Ectodermal cell (in vitro differentiated cells): ENCODE results near the gene SDS.

ENCODE experiments used
- H3K27ac ChIP-seq: 2 replicates; pipeline ENCODE4 v1.7.0; 2013; ENCODE audit warnings: mild to moderate bottlenecking, low read depth, low read length; ENCODE audit not compliant: insufficient read depth, poor library complexity, severe bottlenecking
- H3K27me3 ChIP-seq: 2 replicates; pipeline ENCODE4 v1.7.0; 2013; ENCODE audit warnings: mild to moderate bottlenecking, low read length; ENCODE audit not compliant: insufficient read depth, control insufficient read depth, poor library complexity, severe bottlenecking
- H3K36me3 ChIP-seq: one replicate; pipeline ENCODE4 v1.7.0; 2013; ENCODE audit warnings: low read length; ENCODE audit not compliant: control insufficient read depth, insufficient read depth
- H3K4me1 ChIP-seq: one replicate; pipeline ENCODE4 v1.7.0; 2013; ENCODE audit warnings: low read length; ENCODE audit not compliant: control insufficient read depth, insufficient read depth
- H3K4me3 ChIP-seq: 2 replicates; pipeline ENCODE4 v1.7.0; 2013; ENCODE audit warnings: low read depth, low read length, control low read depth; ENCODE audit not compliant: insufficient read depth
- H3K9me3 ChIP-seq: 2 replicates; pipeline ENCODE4 v1.7.0; 2013; ENCODE audit warnings: mild to moderate bottlenecking, low read length, moderate library complexity; ENCODE audit not compliant: control insufficient read depth
- WGBS, 2 experiments: methylation state at CpG; one replicate each; pipeline ENCODE4 v1.1.7; 2013; ENCODE audit warnings: missing lambda C conversion rate in 2 of 2; 5-methylcytosine and 5-hydroxymethylcytosine counted together

Gene SDS

DNA sequence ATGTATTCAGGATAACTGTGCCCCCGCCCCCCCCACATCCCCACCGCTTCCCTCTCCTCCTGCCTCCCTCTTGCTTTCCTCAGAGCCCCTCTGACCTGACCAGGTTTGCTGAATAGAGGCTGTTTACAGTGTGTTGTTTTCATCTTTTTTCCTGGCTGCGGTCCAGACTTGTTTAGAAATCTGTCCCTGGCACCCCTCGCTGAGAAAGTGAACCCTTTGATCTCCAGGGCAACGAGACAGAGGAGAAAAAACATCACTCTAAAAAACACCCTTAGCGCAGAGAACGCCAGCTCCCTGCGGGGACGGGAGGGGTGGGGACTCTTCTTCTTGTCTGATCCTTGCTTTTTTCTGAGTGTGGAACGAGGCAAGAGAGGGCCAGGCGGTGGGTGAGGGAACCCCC, 22.5 kb downstream of the SDS start:
- 30 to 49% methylated on average over 10 to 11 of the region's 11 CpGs for WGBS, 2 experiments
- H3K4me1 ChIP-seq: peaks cover 6% of the 10 kb centered on the region
- H3K9me3 ChIP-seq: no peaks in the 10 kb centered on the region
- H3K36me3 ChIP-seq: no peaks in the 10 kb centered on the region
- no peak overlapping the region for H3K27ac ChIP-seq
- H3K27me3 ChIP-seq: no peaks in the 10 kb centered on the region
- no peak overlapping the region for H3K4me3 ChIP-seq

DNA sequence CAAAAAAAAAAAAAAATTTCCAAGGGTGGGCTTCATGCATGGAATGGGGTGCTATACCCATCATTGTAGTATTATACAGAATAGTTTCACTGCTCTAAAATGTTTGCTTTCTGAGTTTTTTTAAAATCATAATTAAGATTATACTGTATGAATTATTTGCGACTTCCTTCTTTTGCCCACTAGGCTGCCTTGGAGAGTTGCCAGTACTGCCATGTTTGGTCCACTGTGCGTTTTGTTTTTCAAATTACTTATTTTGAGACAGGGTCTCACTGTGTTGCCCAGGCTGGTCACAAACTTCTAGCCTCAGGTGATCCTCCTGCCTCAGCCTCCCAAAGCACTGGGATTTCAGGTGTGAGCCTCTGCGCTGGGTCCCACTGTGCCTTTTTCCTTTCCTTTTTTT, 25.4 kb downstream of the SDS start:
- Histone ChIP-seq H3K4me1 (peaks cover 6% of the 10 kb centered on the region), H3K36me3 (peaks cover 6% of the 10 kb centered on the region), H3K4me3 (no peak overlapping the region), H3K9me3 (no peaks in the 10 kb centered on the region), H3K27ac (no peak overlapping the region), H3K27me3 (no peaks in the 10 kb centered on the region)
- WGBS, 2 experiments: 92 to 94% methylated on average over 3 of the region's 3 CpGs

DNA sequence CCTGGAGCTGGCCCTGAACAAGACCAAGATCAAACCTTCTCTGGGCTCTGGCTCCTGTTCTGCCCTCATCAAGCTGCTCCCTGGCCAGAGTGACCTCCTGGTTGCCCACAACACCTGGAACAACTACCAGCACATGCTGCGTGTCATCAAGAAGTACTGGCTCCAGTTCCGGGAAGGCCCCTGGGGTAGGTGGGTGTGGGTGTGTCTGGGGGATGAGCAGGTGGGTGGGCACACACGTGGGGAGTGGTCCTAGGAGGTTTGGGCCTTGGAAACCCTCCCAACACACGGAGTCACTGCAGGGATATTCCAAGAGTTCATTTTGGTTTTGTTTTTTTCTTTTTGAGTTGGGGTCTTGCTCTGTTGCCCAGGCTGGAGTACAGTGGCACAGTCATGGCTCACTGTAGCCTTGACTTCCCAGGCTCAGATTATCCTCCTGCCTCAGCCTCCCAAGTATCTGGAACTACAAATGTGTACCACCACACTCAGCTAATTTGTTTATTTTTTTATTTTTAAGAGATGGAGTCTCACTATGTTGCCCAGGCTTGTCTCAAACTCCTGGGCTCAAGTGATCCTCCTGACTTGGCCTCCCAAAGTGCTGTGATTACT, 28.8 kb downstream of the SDS start:
- H3K36me3 ChIP-seq: peaks cover 6% of the 10 kb centered on the region
- H3K27me3 ChIP-seq: no peaks in the 10 kb centered on the region
- H3K4me1 ChIP-seq: no peaks in the 10 kb centered on the region
- no peak overlapping the region for H3K4me3 ChIP-seq
- H3K9me3 ChIP-seq: no peaks in the 10 kb centered on the region
- WGBS, 2 experiments: 94 to 97% methylated on average over 4 of the region's 4 CpGs
- H3K27ac ChIP-seq: no peak overlapping the region

DNA sequence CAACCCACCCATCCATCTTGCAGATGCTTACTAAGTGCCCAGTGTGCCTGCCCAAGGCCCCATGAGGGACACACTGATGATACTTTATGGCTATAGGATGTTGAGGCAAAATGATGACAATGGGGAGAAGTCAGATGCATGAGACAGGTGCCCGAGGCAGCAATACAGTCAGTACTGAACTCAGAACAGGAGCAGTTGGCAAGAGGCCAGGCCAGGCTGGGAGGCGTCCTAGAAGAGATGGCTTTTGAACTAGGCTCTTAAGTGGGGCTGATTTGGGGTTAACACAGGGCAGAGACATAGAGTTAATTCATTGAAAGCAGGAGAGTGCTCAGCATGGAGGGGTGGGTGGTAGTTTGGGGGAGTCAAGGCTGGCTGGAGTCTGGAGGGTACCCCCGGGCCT, 29.7 kb downstream of the SDS start:
- Histone ChIP-seq H3K36me3 (peaks cover 6% of the 10 kb centered on the region), H3K27me3 (no peaks in the 10 kb centered on the region)

DNA sequence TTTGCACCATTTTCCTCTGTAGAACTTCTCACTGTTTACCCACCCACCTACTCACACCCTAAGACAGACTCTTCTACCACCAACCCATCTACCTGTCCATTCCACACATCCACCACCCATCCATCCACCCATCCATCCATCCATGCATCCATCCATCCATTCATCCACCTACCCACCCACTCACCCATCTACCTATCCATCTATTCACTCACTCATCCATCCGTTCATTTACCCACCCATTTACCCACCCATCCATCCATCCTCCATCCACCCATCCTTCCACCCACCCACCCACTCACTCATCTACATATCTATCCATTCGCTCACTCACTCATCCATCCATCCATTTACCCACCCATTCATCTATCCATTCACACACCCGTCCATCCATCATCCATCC, 30.2 kb downstream of the SDS start:
- peaks cover 6% of the 10 kb centered on the region for H3K36me3 ChIP-seq
- H3K9me3 ChIP-seq: no peaks in the 10 kb centered on the region
- 93 to 95% methylated on average over 3 of the region's 3 CpGs for WGBS, 2 experiments
- H3K4me1 ChIP-seq: no peaks in the 10 kb centered on the region
- H3K27ac ChIP-seq: no peak overlapping the region
- H3K27me3 ChIP-seq: no peaks in the 10 kb centered on the region
- H3K4me3 ChIP-seq: no peak overlapping the region

More for the DNA sequence above, 29.7 kb downstream of the SDS start:
- WGBS, 2 experiments: 94 to 96% methylated on average over 3 of the region's 3 CpGs
- no peak overlapping the region for H3K4me3 ChIP-seq
- no peak overlapping the region for H3K27ac ChIP-seq
- H3K9me3 ChIP-seq: no peaks in the 10 kb centered on the region
- H3K4me1 ChIP-seq: no peaks in the 10 kb centered on the region

DNA sequence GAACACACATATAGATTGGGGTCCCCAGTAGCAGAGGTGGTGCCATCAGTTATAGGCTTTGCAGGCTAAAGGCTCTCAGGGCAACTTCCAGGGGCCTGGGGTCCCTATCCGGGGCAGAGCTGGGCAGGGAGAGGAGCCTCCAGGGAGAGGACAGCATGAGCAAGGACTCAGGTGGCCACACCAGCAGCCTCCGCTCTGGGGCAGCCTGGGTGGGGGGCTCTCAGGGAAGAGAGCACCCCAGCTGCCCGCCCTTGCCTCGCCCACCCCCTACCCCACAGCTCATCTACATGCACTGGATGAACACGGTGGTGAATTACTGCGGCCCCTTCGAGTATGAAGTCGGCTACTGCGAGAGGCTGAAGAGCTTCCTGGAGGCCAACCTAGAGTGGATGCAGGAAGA, 31.3 kb downstream of the SDS start:
- Histone ChIP-seq H3K27ac (no peak overlapping the region), H3K4me1 (no peaks in the 10 kb centered on the region), H3K36me3 (peaks cover 6% of the 10 kb centered on the region), H3K4me3 (no peak overlapping the region), H3K27me3 (no peaks in the 10 kb centered on the region), H3K9me3 (no peaks in the 10 kb centered on the region)
- WGBS, 2 experiments: 94 to 96% methylated on average over 9 of the region's 9 CpGs

DNA sequence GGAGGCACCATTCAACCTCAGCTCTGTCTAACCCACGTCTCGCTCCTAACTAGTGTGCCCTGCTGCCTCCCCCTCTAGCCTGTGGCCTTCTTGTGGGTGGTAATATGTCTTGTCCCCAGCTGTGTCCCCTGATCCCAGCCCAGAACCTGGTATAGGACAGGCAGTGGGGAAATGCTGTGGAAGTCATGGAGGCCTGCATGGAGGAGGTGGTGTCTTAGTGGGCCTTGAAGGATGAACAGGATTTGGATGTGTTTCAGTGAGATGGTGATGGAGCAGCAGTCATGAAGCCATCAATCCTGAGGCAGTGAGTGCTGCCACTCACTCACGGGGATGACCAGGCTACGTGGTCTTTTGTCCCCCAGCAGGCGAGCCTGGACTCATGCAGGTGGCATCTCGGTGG, 31.9 kb downstream of the SDS start:
- WGBS, 2 experiments: 94 to 95% methylated on average over 6 of the region's 6 CpGs
- Histone ChIP-seq H3K9me3 (no peaks in the 10 kb centered on the region), H3K4me3 (no peak overlapping the region)

DNA sequence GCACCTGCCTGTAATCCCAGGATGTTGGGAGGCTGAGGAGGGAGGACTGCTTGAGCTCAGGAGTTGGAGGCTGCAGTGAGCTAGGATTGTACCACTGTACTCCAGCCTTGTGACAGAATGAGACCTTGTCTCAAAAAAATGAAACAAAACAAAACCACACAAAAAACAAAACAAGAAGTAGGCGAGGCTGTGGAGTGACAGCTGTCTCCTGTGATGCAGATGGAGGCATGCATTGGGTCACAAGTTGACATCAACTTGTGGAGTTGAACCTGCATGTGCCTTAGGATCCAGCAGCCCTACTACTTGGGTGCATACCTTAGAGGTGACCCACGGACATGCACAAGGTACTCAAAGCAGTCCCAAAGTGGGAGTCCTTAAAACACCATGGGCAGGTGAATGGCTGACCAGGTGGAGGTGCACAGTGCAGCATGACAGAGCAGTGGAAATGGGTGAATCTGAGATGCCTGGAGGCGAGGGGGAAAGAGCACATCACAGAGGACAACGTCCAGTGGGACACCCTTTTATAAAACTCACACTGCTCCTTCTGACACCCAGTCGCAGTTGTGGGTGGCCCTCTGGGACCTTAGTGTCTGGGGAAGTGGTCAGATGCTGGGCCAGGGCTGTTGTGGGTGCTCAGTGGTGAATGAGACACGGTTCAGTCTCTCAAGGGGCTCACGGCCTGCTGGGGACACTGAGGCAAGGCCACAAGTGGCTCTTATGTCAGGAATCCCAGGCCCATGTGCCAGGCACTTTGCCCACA, 32.6 kb downstream of the SDS start:
- H3K4me3 ChIP-seq: no peak overlapping the region
- H3K4me1 ChIP-seq: no peaks in the 10 kb centered on the region
- H3K27ac ChIP-seq: no peak overlapping the region
- H3K27me3 ChIP-seq: no peaks in the 10 kb centered on the region
- H3K36me3 ChIP-seq: peaks cover 6% of the 10 kb centered on the region
- H3K9me3 ChIP-seq: no peaks in the 10 kb centered on the region
- 93 to 95% methylated on average over 7 of the region's 7 CpGs for WGBS, 2 experiments

More for the DNA sequence above, 31.9 kb downstream of the SDS start:
- peaks cover 6% of the 10 kb centered on the region for H3K36me3 ChIP-seq
- H3K4me1 ChIP-seq: no peaks in the 10 kb centered on the region
- no peaks in the 10 kb centered on the region for H3K27me3 ChIP-seq
- H3K27ac ChIP-seq: no peak overlapping the region

DNA sequence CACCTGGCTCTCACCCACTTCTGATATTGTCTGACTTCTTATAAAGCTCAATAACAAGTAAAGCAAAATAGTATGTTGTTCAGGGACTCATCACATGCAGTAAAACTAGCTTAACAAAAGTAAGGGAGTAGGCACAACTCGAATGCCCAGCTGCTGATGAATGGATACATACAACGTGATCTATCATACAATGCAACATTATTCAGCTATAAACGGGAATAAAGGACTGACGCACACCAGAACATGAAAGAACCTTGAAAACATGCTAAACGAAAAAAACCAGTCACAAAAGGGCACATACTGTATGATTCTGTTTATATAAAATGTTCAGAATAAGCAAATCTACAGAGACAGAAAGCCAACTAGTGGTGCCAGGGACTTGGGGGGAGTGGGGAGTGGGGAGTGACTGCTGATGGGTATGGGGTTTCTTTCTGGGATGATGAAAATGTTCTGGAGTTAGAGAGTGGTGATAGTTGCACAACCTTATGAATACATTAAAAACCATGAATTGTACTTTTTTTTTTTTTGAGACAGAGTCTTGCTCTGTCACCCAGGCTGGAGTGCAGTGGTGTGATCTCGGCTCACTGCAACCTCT, 34.2 kb downstream of the SDS start:
- Histone ChIP-seq H3K27me3 (no peaks in the 10 kb centered on the region), H3K4me3 (no peak overlapping the region), H3K27ac (no peak overlapping the region), H3K4me1 (no peaks in the 10 kb centered on the region), H3K36me3 (peaks cover under 1% of the 10 kb centered on the region), H3K9me3 (no peaks in the 10 kb centered on the region)
- 93 to 96% methylated on average over 5 to 6 of the region's 6 CpGs for WGBS, 2 experiments

DNA sequence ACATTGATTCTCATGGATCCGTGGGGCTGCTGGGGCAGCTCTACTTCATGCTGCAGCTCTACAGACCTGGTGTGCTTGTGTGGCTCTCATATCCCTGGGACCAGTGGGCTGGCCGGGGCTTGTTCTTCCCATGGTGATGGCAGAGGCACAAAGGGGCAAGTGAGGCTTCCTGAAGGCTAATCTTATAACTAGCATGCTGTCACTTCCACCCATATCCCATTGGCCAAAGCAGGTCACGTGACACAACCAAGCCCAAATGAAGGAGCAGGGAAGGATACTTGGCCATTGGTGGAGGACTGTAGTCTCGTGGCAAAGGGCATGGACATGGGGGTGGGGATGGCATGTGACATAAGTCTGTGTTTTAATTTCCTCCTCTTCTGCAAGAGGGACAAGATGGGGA, 35.4 kb downstream of the SDS start:
- Histone ChIP-seq H3K4me1 (no peaks in the 10 kb centered on the region), H3K4me3 (no peak overlapping the region), H3K27ac (no peak overlapping the region), H3K9me3 (no peaks in the 10 kb centered on the region), H3K36me3 (no peaks in the 10 kb centered on the region), H3K27me3 (no peaks in the 10 kb centered on the region)
- WGBS, 2 experiments: 88 to 94% methylated on average over 4 of the region's 4 CpGs
